ENCODE data around the gene ESPNL.
"Not testable (repeated sequence)": the region's sequence is repeated elsewhere in the genome, so short reads cannot be mapped to it uniquely, and the experiment has no call there.

The ESPNL gene

DNA sequence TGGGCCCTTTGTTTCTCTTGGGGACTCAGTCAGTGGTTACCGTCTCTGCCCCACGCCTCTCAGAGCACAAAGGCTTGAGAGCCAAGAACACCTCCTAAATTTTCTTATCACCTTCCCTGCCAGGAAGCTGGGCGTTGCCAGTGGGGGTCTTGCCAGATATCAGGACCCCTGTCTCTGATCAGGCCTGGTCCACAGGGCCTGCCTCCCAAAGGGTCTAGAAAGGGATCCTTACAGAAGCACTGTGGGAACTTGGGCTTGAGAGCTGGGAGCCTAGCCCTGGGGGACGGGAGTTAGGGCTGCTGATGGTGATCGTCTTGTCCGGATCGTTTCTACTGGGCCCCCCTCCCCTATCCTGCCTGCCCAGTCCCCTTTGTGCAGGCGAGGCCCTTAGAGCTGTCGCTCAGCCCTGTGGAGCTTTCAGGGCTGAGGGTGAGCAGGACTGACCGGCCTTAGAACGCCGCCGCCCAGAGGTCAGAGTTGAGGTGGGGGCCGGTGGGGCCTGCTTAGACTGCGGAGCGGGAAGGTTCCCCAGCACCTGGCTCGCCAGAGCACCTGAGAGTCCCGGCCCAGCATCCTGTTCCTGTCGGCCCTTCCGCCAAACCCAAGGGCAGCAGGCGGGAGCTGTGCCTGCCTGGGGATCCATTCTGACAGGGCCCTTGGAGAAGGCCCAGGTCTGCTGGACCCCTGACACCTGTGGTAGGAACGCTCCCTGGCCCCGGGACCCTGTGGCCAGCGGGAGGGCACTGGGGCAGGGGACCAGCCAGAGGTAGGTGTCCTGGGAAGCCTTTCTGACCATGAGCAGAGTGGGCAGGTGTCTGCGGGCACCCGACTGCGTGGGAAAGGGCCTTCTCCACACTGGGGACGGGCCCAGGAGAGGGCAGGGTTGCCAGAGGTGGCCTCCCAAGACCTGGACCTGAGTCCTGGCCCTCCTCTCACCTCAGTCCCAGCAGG lies 956 bp downstream of the ESPNL start:
- DNase-seq: peak; percentile 49

- DNase-seq: peak; percentile 54
Measured at GRCh38 chr2:238101891-238102841, 2.0 kb downstream of the ESPNL start.

DNA sequence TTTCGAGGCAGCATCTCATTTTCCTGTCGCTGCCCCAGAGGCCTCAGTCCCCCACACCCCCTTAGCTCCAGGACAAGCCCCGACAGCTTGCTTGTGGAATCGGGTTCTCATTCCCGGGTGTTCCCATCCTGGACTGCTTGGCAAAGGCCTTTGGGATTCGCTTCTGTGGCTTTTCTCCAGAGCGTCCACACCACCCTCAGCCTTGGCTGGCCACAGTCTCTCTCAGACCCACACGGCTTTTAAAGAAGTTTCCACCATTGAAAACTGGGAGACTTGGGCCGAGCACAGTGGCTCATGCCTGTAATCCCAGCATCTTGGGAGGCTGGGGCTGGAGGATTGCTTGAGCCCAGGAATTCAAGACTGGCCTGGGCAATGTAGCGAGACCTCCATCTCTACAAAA lies 2.7 kb downstream of the ESPNL start:
- no peak for DNase-seq

GRCh38 chr2:238103465-238104225 lies 3.5 kb downstream of the ESPNL start:
- DNase-seq: no peak

DNA sequence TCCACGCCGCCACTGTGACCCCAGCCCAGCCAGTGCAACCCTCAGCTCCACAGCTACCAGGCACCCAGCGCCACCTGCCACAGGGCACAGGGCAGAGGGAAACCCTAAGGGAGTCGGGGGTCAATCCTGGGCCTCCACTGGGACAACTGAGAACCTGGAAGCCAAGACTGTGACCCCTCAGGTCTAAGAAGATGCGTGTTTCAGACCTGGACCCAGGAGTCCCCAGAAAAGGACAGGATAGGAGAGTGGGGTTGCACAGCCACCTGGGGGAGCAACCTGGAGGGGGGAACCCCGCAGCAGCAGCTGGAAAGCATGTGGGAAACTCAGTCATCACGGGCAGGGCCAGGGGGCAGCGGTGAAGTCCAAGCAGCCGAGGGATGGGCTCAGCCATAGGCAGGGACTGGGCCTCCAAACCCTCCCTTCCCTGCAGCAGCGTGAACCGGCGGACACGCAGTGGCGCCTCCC lies 4.1 kb downstream of the ESPNL start:
- DNase-seq: no peak

- no peak for DNase-seq
Measured at GRCh38 chr2:238104691-238105371, 4.7 kb downstream of the ESPNL start.

DNA sequence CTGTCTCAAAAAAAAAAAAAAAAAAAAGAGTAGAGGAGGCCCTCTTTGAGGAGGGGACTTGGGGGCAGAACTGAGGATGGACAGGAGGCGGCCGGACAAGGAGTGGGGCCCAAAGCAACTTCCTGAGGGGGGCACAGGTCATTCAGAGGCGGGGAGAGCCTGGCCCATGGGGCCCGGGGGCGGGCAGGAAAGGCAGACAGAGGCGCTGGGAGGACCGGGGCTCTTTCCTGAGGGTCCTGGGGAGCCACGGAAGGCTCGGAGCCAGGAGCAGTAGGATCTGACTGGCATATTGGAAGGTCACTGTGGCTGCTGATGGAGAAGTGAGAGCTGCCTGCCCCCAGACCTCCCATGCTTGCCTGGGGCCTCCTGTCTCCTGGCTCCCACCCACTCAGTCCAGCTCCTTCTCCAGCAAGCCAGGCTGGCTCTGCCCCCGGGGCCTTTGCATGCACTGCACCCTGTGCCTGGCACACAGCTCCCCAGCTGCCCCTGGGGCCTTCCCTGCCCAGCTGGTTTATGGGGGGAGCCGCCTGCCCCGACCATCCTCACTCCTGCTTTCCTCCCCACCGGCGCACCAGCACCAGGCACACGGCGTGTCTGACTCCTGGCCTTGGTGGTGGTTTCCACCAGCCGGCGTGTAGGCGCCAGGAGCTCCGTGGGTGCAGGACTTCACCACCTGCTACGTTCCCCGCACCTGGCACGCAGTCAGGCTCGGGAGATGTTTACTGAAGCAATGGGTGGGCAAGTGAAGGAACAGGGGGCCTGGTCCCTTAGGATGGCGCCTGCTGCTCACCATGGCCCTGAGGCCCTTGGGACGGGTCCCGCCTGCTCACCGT lies 5.6 kb downstream of the ESPNL start:
- no peak for DNase-seq

GRCh38 chr2:238106339-238106697 lies 6.2 kb downstream of the ESPNL start:
- no peak for DNase-seq

GRCh38 chr2:238106698-238107524 lies 6.8 kb downstream of the ESPNL start:
- no peak for DNase-seq

- no peak for DNase-seq
Measured at GRCh38 chr2:238107525-238108422, 7.6 kb downstream of the ESPNL start.

GRCh38 chr2:238108423-238109183 lies 8.5 kb downstream of the ESPNL start:
- DNase-seq: no peak

GRCh38 chr2:238113611-238114010 lies 13.5 kb downstream of the ESPNL start:
- DNase-seq: no peak

DNA sequence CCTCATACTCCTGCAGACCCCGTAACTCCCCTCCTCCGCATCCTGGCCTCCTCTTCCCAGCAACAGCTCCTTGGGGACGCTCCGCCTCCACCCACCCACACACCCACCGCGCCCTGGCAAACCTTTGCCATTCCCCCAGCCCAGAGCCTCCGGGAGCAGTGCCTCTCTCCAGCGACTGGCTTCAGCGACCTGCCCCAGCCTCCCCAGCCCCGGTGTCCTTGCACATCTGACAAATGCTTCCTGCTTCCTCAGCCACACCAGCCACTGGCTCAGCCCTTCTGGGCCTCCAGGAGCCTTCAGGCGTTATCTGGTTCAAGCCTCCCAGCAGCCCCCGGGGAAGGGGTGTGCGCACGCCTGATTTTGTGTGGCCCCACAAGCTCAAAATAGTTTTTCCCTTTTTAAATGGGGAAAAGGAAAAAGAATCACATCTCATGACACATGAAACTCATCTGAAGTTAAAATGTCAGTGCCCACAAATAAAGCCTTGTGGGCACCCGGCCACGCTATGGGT lies 14.2 kb downstream of the ESPNL start:
- DNase-seq: no peak

GRCh38 chr2:238114851-238115660 lies 14.9 kb downstream of the ESPNL start:
- DNase-seq: no peak

DNA sequence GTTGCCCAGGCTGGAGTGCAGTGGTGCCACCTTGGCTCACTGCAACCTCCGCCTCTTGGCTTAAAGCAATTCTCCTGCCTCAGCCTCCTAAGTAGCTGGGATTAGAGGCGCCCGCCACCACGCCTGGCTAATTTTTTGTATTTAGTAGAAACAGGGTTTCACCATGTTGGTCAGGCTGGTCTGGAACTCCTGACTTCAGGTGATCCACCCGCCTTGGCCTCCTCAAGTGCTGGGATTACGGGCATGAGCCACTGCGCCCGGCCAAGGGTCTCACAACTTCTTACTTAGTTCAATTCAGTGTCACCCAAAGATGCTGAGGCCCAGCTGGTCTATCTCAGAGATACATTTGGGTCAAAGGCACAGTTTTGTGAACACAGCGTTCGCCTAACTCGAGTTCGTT lies 15.6 kb downstream of the ESPNL start:
- DNase-seq: not testable (repeated sequence)

DNA sequence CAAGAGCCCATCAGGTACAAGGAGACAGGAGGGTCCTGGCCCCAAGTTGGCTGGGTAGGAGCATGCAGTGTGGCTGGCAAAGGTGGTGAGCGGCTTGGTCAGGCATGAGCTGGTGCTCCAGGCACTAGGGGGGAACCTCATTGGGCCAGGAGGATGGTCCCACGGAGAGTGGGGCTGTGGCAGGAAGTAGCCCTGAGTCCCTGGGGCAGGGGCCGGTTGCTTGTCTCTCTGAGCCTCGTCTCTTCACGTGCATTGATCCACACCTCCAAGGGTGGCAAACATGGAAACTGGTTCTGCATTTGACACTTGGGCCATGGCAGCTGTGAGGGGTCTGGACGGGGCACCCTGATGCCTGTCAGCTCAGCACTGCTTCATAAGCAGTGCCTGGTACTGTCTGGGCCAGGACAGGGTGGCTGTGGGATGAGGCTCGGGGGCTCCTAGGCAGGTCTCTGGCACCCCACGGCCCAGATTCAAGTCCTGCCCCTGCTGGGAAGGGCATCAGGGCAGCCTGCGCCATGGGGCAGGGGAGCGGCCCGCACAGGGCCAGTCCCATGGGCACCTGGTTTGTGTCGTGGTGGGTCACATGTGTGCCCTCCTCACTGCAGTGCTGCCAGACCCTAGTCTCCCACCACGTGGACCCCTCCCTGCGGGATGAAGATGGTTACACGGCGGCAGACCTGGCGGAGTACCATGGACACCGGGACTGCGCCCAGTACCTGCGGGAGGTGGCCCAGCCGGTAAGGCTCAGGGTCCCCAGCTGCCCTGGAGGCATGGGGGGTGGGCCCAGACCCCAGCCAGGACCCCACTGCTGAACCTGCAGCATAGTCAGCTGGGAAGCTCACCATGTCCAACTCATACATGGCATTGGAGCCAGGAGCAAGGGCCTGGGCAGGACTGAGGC lies 16.4 kb downstream of the ESPNL start:
- no peak for DNase-seq

All from activated CD8-positive, alpha-beta memory T cell treated with anti-CD3 and anti-CD28 coated beads for 24 hours (primary cell).